Keratinocyte (primary cell): ENCODE measurements around the gene ASL.

Source experiments
- EZH2 ChIP-seq: IDR thresholded peaks from one replicate; pipeline ENCODE4 v1.6.1; 2012; ENCODE audit warnings: inconsistent platforms, mild to moderate bottlenecking, low read length, moderate library complexity
- TF ChIP-seq, protein P1 (sequence below), 3 experiments: IDR thresholded peaks in 1 of 3; conservative IDR thresholded peaks in 1 of 3; optimal IDR thresholded peaks in 1 of 3; 2 replicates in 2 of 3; 3 replicates in 1 of 3; pipeline versions ENCODE3 to v1.5.1; 2011; ENCODE audit warnings: low read length in 3 of 3, mild to moderate bottlenecking in 3 of 3, moderate library complexity in 2 of 3, control low read depth in 1 of 3, inconsistent platforms in 1 of 3; ENCODE audit not compliant: insufficient read depth in 2 of 3; ENCODE audit errors: extremely low read depth in 1 of 3

DNA sequence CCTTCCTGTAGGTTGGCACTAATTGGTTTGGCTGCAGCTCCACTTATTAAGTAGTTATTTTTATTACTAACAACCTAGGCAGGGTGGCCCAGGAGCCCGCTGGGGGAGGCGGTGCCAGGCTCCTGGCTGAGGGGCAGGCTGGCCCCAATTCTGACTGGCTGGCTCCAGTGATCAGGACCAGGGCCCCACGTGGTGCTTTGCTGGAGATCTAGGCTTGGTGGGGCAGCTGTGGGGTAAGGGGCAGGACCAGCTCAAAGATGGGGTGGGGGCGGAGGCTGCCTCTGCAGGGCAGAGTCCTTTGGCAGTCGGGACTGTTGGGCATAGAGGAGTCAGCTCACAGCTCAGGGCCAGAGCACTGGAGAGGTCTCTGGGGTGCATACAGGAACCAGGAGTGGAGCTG, 2.4 kb downstream of the ASL start:
- TF ChIP-seq, protein P1, sequence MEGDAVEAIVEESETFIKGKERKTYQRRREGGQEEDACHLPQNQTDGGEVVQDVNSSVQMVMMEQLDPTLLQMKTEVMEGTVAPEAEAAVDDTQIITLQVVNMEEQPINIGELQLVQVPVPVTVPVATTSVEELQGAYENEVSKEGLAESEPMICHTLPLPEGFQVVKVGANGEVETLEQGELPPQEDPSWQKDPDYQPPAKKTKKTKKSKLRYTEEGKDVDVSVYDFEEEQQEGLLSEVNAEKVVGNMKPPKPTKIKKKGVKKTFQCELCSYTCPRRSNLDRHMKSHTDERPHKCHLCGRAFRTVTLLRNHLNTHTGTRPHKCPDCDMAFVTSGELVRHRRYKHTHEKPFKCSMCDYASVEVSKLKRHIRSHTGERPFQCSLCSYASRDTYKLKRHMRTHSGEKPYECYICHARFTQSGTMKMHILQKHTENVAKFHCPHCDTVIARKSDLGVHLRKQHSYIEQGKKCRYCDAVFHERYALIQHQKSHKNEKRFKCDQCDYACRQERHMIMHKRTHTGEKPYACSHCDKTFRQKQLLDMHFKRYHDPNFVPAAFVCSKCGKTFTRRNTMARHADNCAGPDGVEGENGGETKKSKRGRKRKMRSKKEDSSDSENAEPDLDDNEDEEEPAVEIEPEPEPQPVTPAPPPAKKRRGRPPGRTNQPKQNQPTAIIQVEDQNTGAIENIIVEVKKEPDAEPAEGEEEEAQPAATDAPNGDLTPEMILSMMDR (optimal IDR thresholded peaks at IDR 0.05 in 1 of 3, IDR thresholded peaks at IDR 0.05 in 1 of 3, conservative IDR thresholded peaks at IDR 0.05 in 1 of 3; ENCODE audit: extremely low read depth in 1 of 3, insufficient read depth in 2 of 3, low read length in 3 of 3), result no peak
- no peak for TF ChIP-seq EZH2
